HL-60 (cell line): Measurements from ENCODE around the gene ME2.

Source experiments
- DNase-seq, 2 experiments: peaks; one replicate each; pipeline ENCODE4 v3.0.0-alpha.2; 2010 to 2020; ENCODE audit warnings: low read depth in 1 of 2, low spot score in 1 of 2
- H3K27ac ChIP-seq: fragments of 250-450 bp; sonication (Bioruptor Pico); replicated peaks from 2 replicates; pipeline ENCODE4 v1.5.1; 2020; ENCODE audit warnings: mild to moderate bottlenecking, moderate library complexity
- H3K27me3 ChIP-seq: fragments of 250-450 bp; sonication (Bioruptor Pico); 2 replicates; pipeline ENCODE4 v1.5.1; 2021; ENCODE audit warnings: mild to moderate bottlenecking, moderate library complexity; ENCODE audit not compliant: insufficient read depth, poor library complexity, severe bottlenecking
- H3K4me3 ChIP-seq: replicated peaks from 2 replicates; pipeline ENCODE4 v1.5.1; 2011; ENCODE audit warnings: mild to moderate bottlenecking, control low read depth, low read length; ENCODE audit not compliant: insufficient read depth
- GABPA ChIP-seq: IDR thresholded peaks from 2 replicates; pipeline ENCODE4 v1.6.1; 2012; ENCODE audit warnings: low read depth
- POLR2AphosphoS5 ChIP-seq: IDR thresholded peaks from 2 replicates; pipeline ENCODE4 v1.6.1; 2012; ENCODE audit warnings: low read depth
- SPI1 ChIP-seq: IDR thresholded peaks from 2 replicates; pipeline ENCODE4 v1.6.1; 2012; ENCODE audit warnings: low read depth, mild to moderate bottlenecking, borderline replicate concordance
- TF ChIP-seq, protein P1 (sequence below): IDR thresholded peaks from one replicate; pipeline ENCODE4 v1.5.1; 2011; ENCODE audit warnings: low read length, control low read depth, inconsistent platforms; ENCODE audit not compliant: insufficient read depth
- TF ChIP-seq, protein P2 (sequence below): IDR thresholded peaks from 2 replicates; pipeline ENCODE4 v1.6.1; 2012; ENCODE audit warnings: low read depth; ENCODE audit not compliant: insufficient replicate concordance

The ME2 gene

DNA sequence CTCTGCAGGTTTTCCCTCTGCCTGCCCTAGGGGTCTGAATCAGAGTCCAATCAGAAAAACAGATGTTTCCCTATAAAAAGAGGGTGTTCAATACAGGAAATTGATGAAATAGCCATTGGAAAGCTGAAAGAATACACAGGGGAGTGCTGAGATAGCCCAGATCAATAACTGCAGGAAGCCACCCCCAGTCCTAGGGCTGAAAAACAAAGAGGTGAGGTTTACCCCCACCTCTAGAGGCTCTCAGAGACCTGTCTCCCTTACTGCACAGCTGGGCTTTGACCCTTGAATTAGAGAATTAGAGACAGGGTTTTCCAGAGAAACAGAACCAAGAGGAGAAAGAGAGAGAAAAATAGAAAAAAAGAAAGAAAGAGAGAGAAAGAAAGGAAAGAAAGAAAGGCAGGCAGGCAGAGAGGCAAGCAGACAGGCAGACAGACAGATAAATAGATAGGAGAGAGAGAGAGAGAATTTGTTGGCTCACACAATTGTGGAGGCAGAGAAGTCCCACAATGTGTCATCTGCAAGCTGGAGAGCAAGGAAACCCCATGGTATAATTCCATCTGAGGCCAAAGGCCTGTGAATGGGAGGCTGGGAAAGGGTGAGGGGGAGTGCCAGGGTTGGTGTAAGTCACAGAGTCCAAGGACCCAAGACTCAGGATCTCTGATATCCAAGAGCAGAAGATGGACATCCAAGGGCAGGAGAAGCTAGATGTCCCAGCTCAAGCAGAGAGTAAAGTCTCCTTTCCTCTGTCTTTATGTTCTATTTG lies 18.9 kb upstream of the ME2 start:
- no peak for DNase-seq
- H3K27me3 ChIP-seq: no peaks in the 10 kb centered on the region
- TF ChIP-seq SPI1 (no peak), POLR2AphosphoS5 (no peak), GABPA (no peak)
- TF ChIP-seq, protein P1, sequence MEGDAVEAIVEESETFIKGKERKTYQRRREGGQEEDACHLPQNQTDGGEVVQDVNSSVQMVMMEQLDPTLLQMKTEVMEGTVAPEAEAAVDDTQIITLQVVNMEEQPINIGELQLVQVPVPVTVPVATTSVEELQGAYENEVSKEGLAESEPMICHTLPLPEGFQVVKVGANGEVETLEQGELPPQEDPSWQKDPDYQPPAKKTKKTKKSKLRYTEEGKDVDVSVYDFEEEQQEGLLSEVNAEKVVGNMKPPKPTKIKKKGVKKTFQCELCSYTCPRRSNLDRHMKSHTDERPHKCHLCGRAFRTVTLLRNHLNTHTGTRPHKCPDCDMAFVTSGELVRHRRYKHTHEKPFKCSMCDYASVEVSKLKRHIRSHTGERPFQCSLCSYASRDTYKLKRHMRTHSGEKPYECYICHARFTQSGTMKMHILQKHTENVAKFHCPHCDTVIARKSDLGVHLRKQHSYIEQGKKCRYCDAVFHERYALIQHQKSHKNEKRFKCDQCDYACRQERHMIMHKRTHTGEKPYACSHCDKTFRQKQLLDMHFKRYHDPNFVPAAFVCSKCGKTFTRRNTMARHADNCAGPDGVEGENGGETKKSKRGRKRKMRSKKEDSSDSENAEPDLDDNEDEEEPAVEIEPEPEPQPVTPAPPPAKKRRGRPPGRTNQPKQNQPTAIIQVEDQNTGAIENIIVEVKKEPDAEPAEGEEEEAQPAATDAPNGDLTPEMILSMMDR: no peak
- TF ChIP-seq, protein P2, sequence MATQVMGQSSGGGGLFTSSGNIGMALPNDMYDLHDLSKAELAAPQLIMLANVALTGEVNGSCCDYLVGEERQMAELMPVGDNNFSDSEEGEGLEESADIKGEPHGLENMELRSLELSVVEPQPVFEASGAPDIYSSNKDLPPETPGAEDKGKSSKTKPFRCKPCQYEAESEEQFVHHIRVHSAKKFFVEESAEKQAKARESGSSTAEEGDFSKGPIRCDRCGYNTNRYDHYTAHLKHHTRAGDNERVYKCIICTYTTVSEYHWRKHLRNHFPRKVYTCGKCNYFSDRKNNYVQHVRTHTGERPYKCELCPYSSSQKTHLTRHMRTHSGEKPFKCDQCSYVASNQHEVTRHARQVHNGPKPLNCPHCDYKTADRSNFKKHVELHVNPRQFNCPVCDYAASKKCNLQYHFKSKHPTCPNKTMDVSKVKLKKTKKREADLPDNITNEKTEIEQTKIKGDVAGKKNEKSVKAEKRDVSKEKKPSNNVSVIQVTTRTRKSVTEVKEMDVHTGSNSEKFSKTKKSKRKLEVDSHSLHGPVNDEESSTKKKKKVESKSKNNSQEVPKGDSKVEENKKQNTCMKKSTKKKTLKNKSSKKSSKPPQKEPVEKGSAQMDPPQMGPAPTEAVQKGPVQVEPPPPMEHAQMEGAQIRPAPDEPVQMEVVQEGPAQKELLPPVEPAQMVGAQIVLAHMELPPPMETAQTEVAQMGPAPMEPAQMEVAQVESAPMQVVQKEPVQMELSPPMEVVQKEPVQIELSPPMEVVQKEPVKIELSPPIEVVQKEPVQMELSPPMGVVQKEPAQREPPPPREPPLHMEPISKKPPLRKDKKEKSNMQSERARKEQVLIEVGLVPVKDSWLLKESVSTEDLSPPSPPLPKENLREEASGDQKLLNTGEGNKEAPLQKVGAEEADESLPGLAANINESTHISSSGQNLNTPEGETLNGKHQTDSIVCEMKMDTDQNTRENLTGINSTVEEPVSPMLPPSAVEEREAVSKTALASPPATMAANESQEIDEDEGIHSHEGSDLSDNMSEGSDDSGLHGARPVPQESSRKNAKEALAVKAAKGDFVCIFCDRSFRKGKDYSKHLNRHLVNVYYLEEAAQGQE: no peak
- no peak overlapping the region for H3K4me3 ChIP-seq
- no peak overlapping the region for H3K27ac ChIP-seq

DNA sequence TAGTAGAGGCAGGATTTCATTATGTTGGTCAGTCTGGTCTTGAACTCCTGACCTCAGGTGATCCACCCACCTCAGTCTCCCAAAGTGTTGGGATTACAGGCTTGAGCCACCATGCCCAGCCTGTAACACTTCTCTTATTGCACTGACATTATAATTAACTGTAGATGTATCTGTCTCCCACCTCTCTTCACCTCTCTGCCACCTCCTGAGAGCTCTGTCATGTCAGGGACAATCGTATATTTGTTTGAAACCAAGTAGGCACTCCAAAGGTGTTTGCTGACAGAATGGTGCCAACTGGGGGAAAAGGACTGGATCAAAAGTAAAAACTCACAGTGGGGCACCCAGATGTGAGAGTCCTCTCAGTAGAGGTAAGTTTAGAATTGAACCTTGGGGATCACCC lies 17.3 kb upstream of the ME2 start:
- Histone ChIP-seq H3K27me3 (no peaks in the 10 kb centered on the region), H3K4me3 (no peak overlapping the region), H3K27ac (peak overlapping the region; percentile 58)
- TF ChIP-seq GABPA (no peak), SPI1 (no peak), POLR2AphosphoS5 (no peak)
- TF ChIP-seq, protein P2: no peak
- TF ChIP-seq, protein P1: no peak
- DNase-seq: no peak

DNA sequence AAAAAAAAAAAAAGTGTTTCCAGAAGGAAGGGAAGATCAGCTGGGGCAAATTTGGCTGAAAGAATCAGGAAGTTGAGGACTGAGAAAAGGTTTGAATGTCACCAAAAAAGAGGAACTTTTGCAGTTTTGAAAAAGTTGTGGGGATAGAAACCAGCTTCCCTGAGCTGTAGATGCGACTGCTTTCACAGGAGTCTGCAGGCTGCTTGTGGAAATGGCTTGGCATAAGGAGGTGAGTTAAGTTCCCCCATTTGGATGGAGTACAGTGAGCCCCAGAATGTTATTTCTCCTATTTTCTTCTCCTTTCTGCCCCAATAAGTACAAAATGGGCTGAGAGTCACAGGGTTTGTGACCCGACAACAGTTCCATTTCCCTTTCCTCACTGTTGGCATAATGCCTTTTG lies 16.5 kb upstream of the ME2 start:
- peak in 1 of 2 experiments; percentile 92 for DNase-seq
- peak overlapping the region; percentile 58 for H3K27ac ChIP-seq
- no peaks in the 10 kb centered on the region for H3K27me3 ChIP-seq
- TF ChIP-seq SPI1 (peak; percentile 25; the same call in 1 of the 2 replicates), GABPA (peak; percentile 44; the same call in 1 of the 2 replicates), POLR2AphosphoS5 (peak; percentile 37; the same call in 1 of the 2 replicates)
- TF ChIP-seq, protein P2: no peak
- TF ChIP-seq, protein P1: no peak
- H3K4me3 ChIP-seq: no peak overlapping the region
